Measurements from ENCODE around the gene FRMD4B. TPM values are rescaled to one million over a fixed set of nuclear protein-coding genes. Genes with fewer than 3 reads are reported as not detected.

FRMD4B gene
- total and polyA plus RNA-seq, 2 donors (not counting 3 experiments of a cell fraction or from before 2014, with no cell fraction given): 66.4 to 89.7 TPM

- TF ChIP-seq, protein P1, sequence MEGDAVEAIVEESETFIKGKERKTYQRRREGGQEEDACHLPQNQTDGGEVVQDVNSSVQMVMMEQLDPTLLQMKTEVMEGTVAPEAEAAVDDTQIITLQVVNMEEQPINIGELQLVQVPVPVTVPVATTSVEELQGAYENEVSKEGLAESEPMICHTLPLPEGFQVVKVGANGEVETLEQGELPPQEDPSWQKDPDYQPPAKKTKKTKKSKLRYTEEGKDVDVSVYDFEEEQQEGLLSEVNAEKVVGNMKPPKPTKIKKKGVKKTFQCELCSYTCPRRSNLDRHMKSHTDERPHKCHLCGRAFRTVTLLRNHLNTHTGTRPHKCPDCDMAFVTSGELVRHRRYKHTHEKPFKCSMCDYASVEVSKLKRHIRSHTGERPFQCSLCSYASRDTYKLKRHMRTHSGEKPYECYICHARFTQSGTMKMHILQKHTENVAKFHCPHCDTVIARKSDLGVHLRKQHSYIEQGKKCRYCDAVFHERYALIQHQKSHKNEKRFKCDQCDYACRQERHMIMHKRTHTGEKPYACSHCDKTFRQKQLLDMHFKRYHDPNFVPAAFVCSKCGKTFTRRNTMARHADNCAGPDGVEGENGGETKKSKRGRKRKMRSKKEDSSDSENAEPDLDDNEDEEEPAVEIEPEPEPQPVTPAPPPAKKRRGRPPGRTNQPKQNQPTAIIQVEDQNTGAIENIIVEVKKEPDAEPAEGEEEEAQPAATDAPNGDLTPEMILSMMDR (IDR thresholded peaks at IDR 0.05; ENCODE audit: extremely low read depth in 1 of 2, insufficient read depth in 1 of 2, low read depth in 1 of 2, low read length in 2 of 2): peak; percentile 85 to 88
- TF ChIP-seq MYC (IDR thresholded peaks at IDR 0.05; ENCODE audit: low read depth, low read length) (no peak), FOS (IDR thresholded peaks at IDR 0.05; ENCODE audit: borderline replicate concordance, insufficient read depth, low read length) (no peak), POLR2AphosphoS5 (IDR thresholded peaks at IDR 0.05; ENCODE audit: insufficient read depth, low read depth, low read length) (no peak), EZH2 (IDR thresholded peaks at IDR 0.05; ENCODE audit: borderline replicate concordance, low read depth, low read length, severe bottlenecking) (no peak)
- TF ChIP-seq, protein P2, sequence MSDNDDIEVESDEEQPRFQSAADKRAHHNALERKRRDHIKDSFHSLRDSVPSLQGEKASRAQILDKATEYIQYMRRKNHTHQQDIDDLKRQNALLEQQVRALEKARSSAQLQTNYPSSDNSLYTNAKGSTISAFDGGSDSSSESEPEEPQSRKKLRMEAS (IDR thresholded peaks at IDR 0.05; ENCODE audit: insufficient read depth, insufficient read length): no peak
- H3K9me1 ChIP-seq (replicated peaks; ENCODE audit: control insufficient read depth, extremely low read depth, insufficient read depth, low read length): no peaks in the 10 kb centered on the region
- peak overlapping the region; percentile 73 for H3K4me2 ChIP-seq (ENCODE audit: insufficient read depth, low read length)
- no peaks in the 10 kb centered on the region for H3K36me3 ChIP-seq (ENCODE audit: control insufficient read depth in 2 of 2, extremely low read depth in 1 of 2, insufficient read depth in 2 of 2, low read length in 2 of 2)
- intact Hi-C loops (cut with micrococcal nuclease): loop anchor here (1.0 kb wide), 3 partner anchors 185 to 550 kb away; no protein-coding TSS in a partner anchor
- H3K9ac ChIP-seq (replicated peaks; ENCODE audit: extremely low read depth, insufficient read depth, low read length): no peak overlapping the region
- no peak overlapping the region for H3K4me3 ChIP-seq (replicated peaks in 1 of 3; ENCODE audit: insufficient read depth in 1 of 3, low read depth in 1 of 3, low read length in 3 of 3)
- peaks cover 20% of the 10 kb centered on the region for H3K4me1 ChIP-seq (ENCODE audit: control insufficient read depth, extremely low read depth, insufficient read depth, low read length)
- BruUV-seq (replicated peaks): no TSS peak
- no peaks in the 10 kb centered on the region for H3K27me3 ChIP-seq (ENCODE audit: control insufficient read depth in 2 of 2, insufficient read depth in 2 of 2, low read length in 2 of 2)
- FAIRE-seq (peak; percentile 95), DNase-seq (ENCODE audit: low read depth, low spot score) (peak; percentile 86)
- no peaks in the 10 kb centered on the region for H3K9me3 ChIP-seq (replicated peaks; ENCODE audit: control insufficient read depth, insufficient read depth, low read length)
- no peaks in the 10 kb centered on the region for H4K20me1 ChIP-seq (replicated peaks; ENCODE audit: control insufficient read depth, extremely low read depth, insufficient read depth, low read length)
- dilution Hi-C loops (cut with MboI; ENCODE audit: extremely low pct_ligation_motif_present, low sequenced_read_pairs): no loop called here
- H3K79me2 ChIP-seq (ENCODE audit: control insufficient read depth, insufficient read depth, low read length): no peaks in the 10 kb centered on the region
- ChIA-PET CTCF (interaction anchor here (0.6 to 5.3 kb wide), 43 partner anchors 9 to 555 kb away, joined by 3 to 65 read pairs (median 5); partner anchors contain the start of genes FRMD4B and TMF1), POLR2A (no interaction called here)
- no peak overlapping the region for H3K27ac ChIP-seq (ENCODE audit: insufficient read depth, low read depth, low read length)
- no peak overlapping the region for H2AFZ ChIP-seq (ENCODE audit: low read depth, low read length)
Measured at GRCh38 chr3:69120879-69121464, 264.9 kb downstream of the FRMD4B start.

Data from endothelial cell of umbilical vein (primary cell).